Neural progenitor cell (in vitro differentiated cells): Measurements from ENCODE around the gene MYH10. TPM values are rescaled to one million over a fixed set of nuclear protein-coding genes. Genes with fewer than 3 reads are reported as not detected.

Source experiments
- DNase-seq: peaks from one replicate; pipeline ENCODE4 v3.0.0-alpha.2; 2016; ENCODE audit warnings: low spot score
- H2AFZ ChIP-seq: fragments of 200-600 bp; sonication (generic); replicated peaks from 2 replicates; pipeline ENCODE4 v1.6.1; 2016; ENCODE audit warnings: antibody characterized with exemption
- H3F3A ChIP-seq: fragments of 200-600 bp; sonication (generic); 2 replicates; pipeline ENCODE4 v1.6.1; 2016; ENCODE audit warnings: antibody characterized with exemption, low read depth
- H3K27ac ChIP-seq: fragments of 200-600 bp; sonication (generic); 2 replicates; pipeline ENCODE4 v1.5.1; 2016; ENCODE audit warnings: mild to moderate bottlenecking
- H3K27me3 ChIP-seq: fragments of 200-600 bp; sonication (generic); 2 replicates; pipeline ENCODE4 v1.6.1; 2016; ENCODE audit warnings: mild to moderate bottlenecking, moderate library complexity
- H3K36me3 ChIP-seq: fragments of 200-600 bp; sonication (generic); 2 replicates; pipeline ENCODE4 v1.5.1; 2016
- H3K4me1 ChIP-seq: fragments of 200-600 bp; sonication (generic); 2 replicates; pipeline ENCODE4 v1.6.1; 2016; ENCODE audit warnings: mixed run types
- H3K4me2 ChIP-seq: fragments of 200-600 bp; sonication (generic); 2 replicates; pipeline ENCODE4 v1.6.1; 2016
- H3K4me3 ChIP-seq: fragments of 200-600 bp; sonication (generic); 2 replicates; pipeline ENCODE4 v1.5.1; 2016
- H3K79me2 ChIP-seq: fragments of 200-600 bp; sonication (generic); 2 replicates; pipeline ENCODE4 v1.6.1; 2016; ENCODE audit warnings: low read depth
- H3K9ac ChIP-seq: fragments of 200-600 bp; sonication (generic); 2 replicates; pipeline ENCODE4 v1.6.1; 2016
- H3K9me3 ChIP-seq: fragments of 200-600 bp; sonication (generic); 2 replicates; pipeline ENCODE4 v1.5.1; 2016; ENCODE audit warnings: low read depth
- H4K20me1 ChIP-seq: fragments of 200-600 bp; sonication (generic); 2 replicates; pipeline ENCODE4 v1.6.1; 2016; ENCODE audit warnings: low read depth
- H3K27ac Mint-ChIP-seq: 3 replicates; pipeline ENCODE4 v1.8.0; 2021; ENCODE audit warnings: mixed read lengths
- H3K27me3 Mint-ChIP-seq: 2 replicates; pipeline ENCODE4 v1.8.0; 2022; ENCODE audit warnings: low read depth, mild to moderate bottlenecking, inconsistent platforms, moderate library complexity, mixed read lengths; ENCODE audit not compliant: insufficient read depth
- H3K36me3 Mint-ChIP-seq: 3 replicates; pipeline ENCODE4 v1.8.0; 2021; ENCODE audit warnings: mixed read lengths
- H3K4me1 Mint-ChIP-seq: 3 replicates; pipeline ENCODE4 v1.8.0; 2021; ENCODE audit warnings: mixed read lengths
- H3K4me3 Mint-ChIP-seq: 3 replicates; pipeline ENCODE4 v1.8.0; 2021; ENCODE audit warnings: mild to moderate bottlenecking, moderate library complexity, mixed read lengths
- H3K9me3 Mint-ChIP-seq: 3 replicates; pipeline ENCODE4 v1.8.0; 2020; ENCODE audit warnings: mixed read lengths
- CTCF ChIP-seq: fragments of 200-600 bp; sonication (generic); IDR thresholded peaks from 2 replicates; pipeline ENCODE4 v1.5.1; 2017; ENCODE audit warnings: antibody characterized with exemption, mild to moderate bottlenecking
- EZH2 ChIP-seq: fragments of 200-600 bp; sonication (generic); IDR thresholded peaks from 2 replicates; pipeline ENCODE4 v1.6.1; 2017; ENCODE audit warnings: antibody characterized with exemption, mild to moderate bottlenecking, moderate library complexity
- EZH2phosphoT487 ChIP-seq: fragments of 200-600 bp; sonication (generic); IDR thresholded peaks from 2 replicates; pipeline ENCODE4 v1.6.1; 2017; ENCODE audit warnings: antibody characterized with exemption
- total RNA-seq: library from RNA; depleted of rRNA; stranded (reverse); fragments of >200 nt; gene quantifications from 2 replicates; pipeline ENCODE4 v1.2.3, GENCODE V29; 2015; ENCODE audit warnings: low replicate concordance

The MYH10 gene
- total RNA-seq, 1 donor from 2014 or later = 213 TPM

GRCh38 chr17:8466456-8466855, 164.1 kb downstream of the MYH10 start:
- H3K27me3 Mint-ChIP-seq = no peaks in the 10 kb centered on the region
- Histone ChIP-seq H3K79me2 (peaks cover 5% of the 10 kb centered on the region), H3K4me1 (no peaks in the 10 kb centered on the region), H4K20me1 (peaks cover 16% of the 10 kb centered on the region), H3K4me3 (no peak overlapping the region), H3F3A (peaks cover 2% of the 10 kb centered on the region), H3K27ac (no peak overlapping the region), H3K36me3 (no peaks in the 10 kb centered on the region), H3K27me3 (no peaks in the 10 kb centered on the region), H3K4me2 (no peak overlapping the region), H2AFZ (no peak overlapping the region), H3K9me3 (no peaks in the 10 kb centered on the region), H3K9ac (no peak overlapping the region)
- no peak overlapping the region for H3K4me3 Mint-ChIP-seq
- TF ChIP-seq EZH2phosphoT487 = no peak
- no peak for TF ChIP-seq CTCF
- no peak for TF ChIP-seq EZH2
- no peaks in the 10 kb centered on the region for H3K9me3 Mint-ChIP-seq
- H3K27ac Mint-ChIP-seq = no peak overlapping the region
- no peak for DNase-seq
- H3K4me1 Mint-ChIP-seq = peaks cover 13% of the 10 kb centered on the region
- peaks cover 19% of the 10 kb centered on the region for H3K36me3 Mint-ChIP-seq

GRCh38 chr17:8465759-8466158, 164.8 kb downstream of the MYH10 start:
- H3K36me3 Mint-ChIP-seq = peaks cover 17% of the 10 kb centered on the region
- no peaks in the 10 kb centered on the region for H3K4me1 ChIP-seq
- H3K27ac ChIP-seq = no peak overlapping the region
- no peaks in the 10 kb centered on the region for H3K27me3 Mint-ChIP-seq
- H3K4me3 ChIP-seq = no peak overlapping the region
- H3K27me3 ChIP-seq = no peaks in the 10 kb centered on the region
- peaks cover 5% of the 10 kb centered on the region for H3K79me2 ChIP-seq
- TF ChIP-seq CTCF = no peak
- no peak overlapping the region for H3K27ac Mint-ChIP-seq
- no peaks in the 10 kb centered on the region for H3K9me3 ChIP-seq
- no peak overlapping the region for H3K9ac ChIP-seq
- H3K9me3 Mint-ChIP-seq = no peaks in the 10 kb centered on the region
- no peak overlapping the region for H2AFZ ChIP-seq
- no peak overlapping the region for H3K4me3 Mint-ChIP-seq
- no peak overlapping the region for H3K4me2 ChIP-seq
- peaks cover 16% of the 10 kb centered on the region for H4K20me1 ChIP-seq
- H3F3A ChIP-seq = no peaks in the 10 kb centered on the region
- no peak for DNase-seq
- peaks cover 11% of the 10 kb centered on the region for H3K4me1 Mint-ChIP-seq
- no peaks in the 10 kb centered on the region for H3K36me3 ChIP-seq

- H3K27ac Mint-ChIP-seq = peak overlapping the region; percentile 59
- Histone ChIP-seq H3K9ac (no peak overlapping the region), H3F3A (no peaks in the 10 kb centered on the region), H3K4me3 (no peak overlapping the region), H3K79me2 (peaks cover 5% of the 10 kb centered on the region), H3K27ac (no peak overlapping the region), H3K9me3 (no peaks in the 10 kb centered on the region), H3K4me1 (no peaks in the 10 kb centered on the region), H3K4me2 (no peak overlapping the region), H4K20me1 (peaks cover 16% of the 10 kb centered on the region), H2AFZ (no peak overlapping the region), H3K27me3 (no peaks in the 10 kb centered on the region), H3K36me3 (peaks cover 3% of the 10 kb centered on the region)
- H3K27me3 Mint-ChIP-seq = no peaks in the 10 kb centered on the region
- peaks cover 11% of the 10 kb centered on the region for H3K4me1 Mint-ChIP-seq
- peaks cover 17% of the 10 kb centered on the region for H3K36me3 Mint-ChIP-seq
- no peak overlapping the region for H3K4me3 Mint-ChIP-seq
- no peak for TF ChIP-seq CTCF
- TF ChIP-seq EZH2phosphoT487 = no peak
- no peak for TF ChIP-seq EZH2
- no peak for DNase-seq
- H3K9me3 Mint-ChIP-seq = no peaks in the 10 kb centered on the region
Observed at GRCh38 chr17:8465356-8465755, 165.2 kb downstream of the MYH10 start.
